SK-N-MC (cell line): ENCODE measurements around the gene ANP32A.

Source experiments
- DNase-seq: peaks from one replicate; pipeline ENCODE4 v3.0.0-alpha.2; 2011; ENCODE audit warnings: low read depth, low spot score
- H3K27ac ChIP-seq: fragments of 200-600 bp; sonication (generic); 2 replicates; pipeline ENCODE4 v1.5.1; 2016; ENCODE audit warnings: mixed run types
- H3K36me3 ChIP-seq: fragments of 200-600 bp; sonication (generic); 2 replicates; pipeline ENCODE4 v1.6.1; 2017; ENCODE audit warnings: antibody characterized with exemption, low read length, mixed read lengths; ENCODE audit not compliant: insufficient read depth
- H3K4me3 ChIP-seq: fragments of 200-600 bp; sonication (generic); 2 replicates; pipeline ENCODE4 v1.5.1; 2016
- H3K9ac ChIP-seq: fragments of 200-600 bp; sonication (generic); 2 replicates; pipeline ENCODE4 v1.8.0; 2017; ENCODE audit warnings: mixed run types, mixed read lengths; ENCODE audit not compliant: insufficient read length
- H3K9me3 ChIP-seq: fragments of 200-600 bp; sonication (generic); 2 replicates; pipeline ENCODE4 v1.6.1; 2017; ENCODE audit warnings: low read depth, mild to moderate bottlenecking, antibody characterized with exemption, low read length, moderate library complexity, mixed read lengths
- EZH2 ChIP-seq: fragments of 200-600 bp; sonication (generic); IDR thresholded peaks from one replicate; pipeline ENCODE4 v1.6.1; 2017; ENCODE audit warnings: antibody characterized with exemption
- FOXP2 ChIP-seq: optimal IDR thresholded peaks from 2 replicates; pipeline ENCODE3; 2011; ENCODE audit warnings: mild to moderate bottlenecking, moderate library complexity; ENCODE audit not compliant: insufficient read depth; ENCODE audit errors: extremely low read length, control extremely low read depth
- POLR2AphosphoS5 ChIP-seq: IDR thresholded peaks from 2 replicates; pipeline ENCODE4 v1.6.1; 2012; ENCODE audit warnings: mild to moderate bottlenecking, low read depth, low read length, borderline replicate concordance

The ANP32A gene

DNA sequence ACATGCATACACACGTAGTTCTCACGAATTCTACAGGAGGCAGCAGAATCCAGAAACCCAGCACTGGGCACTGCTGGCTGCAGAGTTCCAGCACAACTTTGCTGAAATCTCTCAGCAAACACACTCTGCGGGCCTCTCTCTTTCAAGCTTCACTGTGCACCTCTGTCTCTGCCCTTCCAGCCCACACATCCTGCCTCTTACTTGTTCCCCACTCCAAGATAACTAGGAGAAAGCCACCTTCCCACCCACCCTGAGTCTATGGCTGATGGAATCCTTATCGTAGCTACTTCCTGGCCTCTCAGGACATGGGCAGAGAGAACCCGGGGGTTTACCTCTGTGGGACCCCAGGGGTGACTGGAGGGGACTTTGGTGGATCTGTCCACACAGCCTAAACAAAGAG is 11.9 kb downstream of the ANP32A start:
- no peak for DNase-seq
- no peak for TF ChIP-seq FOXP2
- H3K27ac ChIP-seq, result no peak overlapping the region
- H3K9me3 ChIP-seq, result no peaks in the 10 kb centered on the region
- no peak overlapping the region for H3K4me3 ChIP-seq
- no peak overlapping the region for H3K9ac ChIP-seq
- peaks cover 59% of the 10 kb centered on the region for H3K36me3 ChIP-seq

DNA sequence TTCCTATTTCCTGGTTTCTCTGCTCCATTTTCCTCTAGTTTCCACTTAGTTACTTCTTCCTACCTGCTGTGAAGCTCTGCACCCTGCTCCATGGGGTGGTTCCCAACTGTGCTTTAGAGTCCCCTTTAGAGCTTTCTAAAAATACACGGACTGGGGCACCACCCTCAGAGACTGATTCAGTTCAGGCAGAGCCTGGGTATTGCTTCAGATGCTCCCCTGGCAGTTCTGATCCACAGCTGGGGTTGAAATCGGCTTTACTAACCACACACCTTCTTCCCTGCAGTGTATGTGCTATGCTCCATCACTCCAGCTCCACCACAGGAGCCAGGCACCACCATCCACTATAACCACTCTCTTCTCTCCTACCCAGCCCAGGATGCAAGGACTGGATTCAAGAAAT is 12.6 kb downstream of the ANP32A start:
- Histone ChIP-seq H3K36me3 (peaks cover 61% of the 10 kb centered on the region), H3K27ac (no peak overlapping the region), H3K9ac (no peak overlapping the region), H3K9me3 (no peaks in the 10 kb centered on the region), H3K4me3 (no peak overlapping the region)
- TF ChIP-seq EZH2 (no peak), FOXP2 (no peak), POLR2AphosphoS5 (no peak)
- DNase-seq, result no peak

DNA sequence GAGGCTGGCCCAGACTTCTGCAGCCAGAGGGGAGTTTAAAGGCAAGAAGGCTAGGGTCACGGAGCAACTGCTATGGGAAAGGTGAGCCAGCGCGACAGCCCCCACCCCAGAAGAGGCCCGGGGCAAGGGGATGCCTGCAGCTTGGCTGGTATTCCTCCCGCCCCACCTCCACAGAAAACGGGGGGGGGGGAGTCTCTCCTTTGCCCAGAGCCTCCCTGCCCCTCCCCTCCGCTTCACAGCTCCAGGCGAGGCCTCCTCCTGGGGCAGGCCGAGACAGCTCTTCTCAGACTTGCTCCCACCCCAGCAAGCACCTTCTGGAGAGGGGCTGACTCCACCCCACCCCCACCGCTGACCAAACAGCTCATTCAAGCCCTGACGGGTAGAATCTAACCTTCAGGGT is 13.4 kb downstream of the ANP32A start:
- Histone ChIP-seq H3K9me3 (no peaks in the 10 kb centered on the region), H3K27ac (no peak overlapping the region), H3K36me3 (peaks cover 56% of the 10 kb centered on the region), H3K9ac (no peak overlapping the region), H3K4me3 (no peak overlapping the region)
- no peak for TF ChIP-seq POLR2AphosphoS5
- no peak for TF ChIP-seq FOXP2
- TF ChIP-seq EZH2, result no peak
- DNase-seq, result no peak

DNA sequence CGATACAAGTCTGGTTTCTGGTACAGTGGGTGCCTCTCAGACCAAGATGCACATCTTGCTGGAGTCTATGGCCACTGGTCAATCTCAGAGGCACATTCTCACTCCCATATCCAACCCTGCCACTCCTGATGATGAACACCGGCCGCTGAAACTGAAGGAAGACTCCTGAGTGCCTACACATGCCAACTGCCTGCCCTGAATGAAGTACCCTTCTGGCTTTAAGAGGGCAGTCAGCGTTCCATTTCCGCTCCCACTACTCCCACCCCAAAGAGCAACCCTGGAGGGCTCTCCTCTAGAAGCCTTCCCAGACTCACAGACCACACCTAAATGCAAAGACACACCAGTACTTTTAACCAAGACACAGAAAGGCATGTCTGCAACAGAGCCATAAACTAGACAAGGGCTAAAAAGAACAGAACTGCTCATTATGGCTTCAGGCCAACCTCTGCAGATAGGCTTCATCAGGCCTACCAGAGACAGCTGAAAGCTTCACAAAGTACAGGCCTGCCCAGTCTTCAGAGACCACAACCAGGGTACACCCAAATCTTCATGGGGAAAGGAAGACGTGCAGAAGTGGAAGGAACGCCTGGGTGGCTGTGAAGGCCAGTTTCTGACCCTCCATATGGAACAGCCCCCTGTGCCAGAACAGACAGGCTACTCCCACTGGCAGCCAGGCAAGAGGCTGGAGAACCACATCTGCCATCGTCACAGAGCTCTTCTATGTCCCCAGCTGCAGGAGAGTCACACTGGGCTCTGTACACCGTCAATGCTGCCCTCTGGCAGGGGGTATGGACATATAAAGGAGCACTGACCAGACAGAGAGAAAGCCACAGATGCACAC is 14.3 kb downstream of the ANP32A start:
- DNase-seq, result no peak
- Histone ChIP-seq H3K9me3 (no peaks in the 10 kb centered on the region), H3K27ac (no peak overlapping the region), H3K9ac (no peak overlapping the region), H3K36me3 (peaks cover 56% of the 10 kb centered on the region), H3K4me3 (no peak overlapping the region)
- TF ChIP-seq EZH2 (no peak), FOXP2 (no peak), POLR2AphosphoS5 (no peak)

DNA sequence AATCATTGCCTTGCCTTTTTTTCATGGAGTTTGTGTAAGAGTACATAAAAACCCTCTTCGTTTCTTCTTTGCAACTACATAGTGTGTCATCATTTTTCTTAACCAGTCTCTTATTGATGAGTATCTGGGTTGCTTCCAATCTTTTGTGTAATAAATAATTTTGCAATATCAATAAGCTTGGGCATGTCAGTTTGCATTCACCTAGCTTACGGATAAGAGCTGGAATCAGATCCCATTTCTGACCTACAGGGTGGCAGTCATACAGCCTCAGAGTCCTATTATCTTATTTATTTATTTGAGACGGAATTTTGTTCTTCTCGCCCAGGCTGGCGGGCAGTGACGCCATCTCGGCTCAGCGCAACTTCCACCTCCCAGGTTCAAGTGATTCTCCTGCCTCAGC is 18.3 kb downstream of the ANP32A start:
- Histone ChIP-seq H3K9ac (no peak overlapping the region), H3K36me3 (peaks cover 33% of the 10 kb centered on the region), H3K9me3 (no peaks in the 10 kb centered on the region), H3K27ac (peak overlapping the region; percentile 46; the same call in 1 of the 2 replicates), H3K4me3 (no peak overlapping the region)
- TF ChIP-seq EZH2 (no peak), POLR2AphosphoS5 (no peak), FOXP2 (no peak)
- no peak for DNase-seq

DNA sequence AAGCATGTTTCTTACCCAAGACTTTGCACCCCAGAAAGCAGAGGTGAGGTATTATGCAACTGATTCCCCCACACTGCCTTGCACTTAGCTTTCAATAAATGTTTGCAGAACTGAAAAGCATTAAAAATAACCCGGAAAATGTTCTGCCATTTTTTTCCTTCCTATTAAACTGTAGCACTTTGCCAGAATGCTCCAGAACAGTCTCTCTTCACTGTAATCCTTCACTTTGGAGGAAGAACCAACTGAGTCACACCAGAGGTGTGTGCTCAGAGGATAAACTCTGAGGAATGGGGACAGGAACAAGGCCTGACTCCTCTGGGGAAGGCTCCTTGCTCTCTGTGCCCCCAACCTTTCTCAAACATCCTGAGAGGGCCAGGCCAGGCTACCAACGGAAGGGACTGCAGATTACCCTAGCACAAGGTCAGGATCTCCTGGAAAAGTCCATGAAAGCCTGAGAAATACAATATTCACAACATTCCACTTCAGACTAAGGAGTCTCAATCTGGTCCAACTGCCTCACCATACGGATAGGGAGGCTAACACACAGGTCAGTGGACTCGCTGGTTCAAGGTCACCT is 19.0 kb downstream of the ANP32A start:
- Histone ChIP-seq H3K9ac (no peak overlapping the region), H3K9me3 (no peaks in the 10 kb centered on the region), H3K27ac (peak overlapping the region; percentile 46; the same call in 1 of the 2 replicates), H3K4me3 (no peak overlapping the region), H3K36me3 (peaks cover 35% of the 10 kb centered on the region)
- DNase-seq, result no peak
- 0 out of 2 replicates have a peak, but pooled peaks have one; percentile 18 for TF ChIP-seq POLR2AphosphoS5
- TF ChIP-seq FOXP2, result no peak
- TF ChIP-seq EZH2, result no peak

DNA sequence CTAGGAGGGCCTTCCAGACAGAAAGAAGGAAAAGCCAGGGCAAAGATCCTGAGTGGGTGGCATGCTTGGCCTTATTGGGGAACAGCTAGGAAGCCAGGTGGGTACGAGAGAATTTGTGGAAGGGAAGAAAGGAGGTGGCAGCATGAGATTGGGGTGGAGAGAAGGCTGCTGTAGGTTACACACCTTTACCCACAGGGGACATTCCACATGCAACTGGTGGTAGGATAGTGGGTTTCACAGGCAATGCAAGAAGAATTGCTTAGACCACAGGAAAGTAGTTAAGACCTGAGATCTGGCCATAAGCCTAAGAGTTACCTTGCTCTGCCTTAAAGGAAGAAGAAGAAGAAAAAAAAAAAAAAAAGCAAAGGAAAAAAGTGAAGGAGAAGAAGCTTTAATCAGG is 19.8 kb downstream of the ANP32A start:
- H3K9me3 ChIP-seq, result no peaks in the 10 kb centered on the region
- no peak overlapping the region for H3K27ac ChIP-seq
- no peak overlapping the region for H3K9ac ChIP-seq
- no peak for DNase-seq
- no peak overlapping the region for H3K4me3 ChIP-seq
- peaks cover 34% of the 10 kb centered on the region for H3K36me3 ChIP-seq
- TF ChIP-seq FOXP2, result no peak
- TF ChIP-seq POLR2AphosphoS5, result no peak
- no peak for TF ChIP-seq EZH2

DNA sequence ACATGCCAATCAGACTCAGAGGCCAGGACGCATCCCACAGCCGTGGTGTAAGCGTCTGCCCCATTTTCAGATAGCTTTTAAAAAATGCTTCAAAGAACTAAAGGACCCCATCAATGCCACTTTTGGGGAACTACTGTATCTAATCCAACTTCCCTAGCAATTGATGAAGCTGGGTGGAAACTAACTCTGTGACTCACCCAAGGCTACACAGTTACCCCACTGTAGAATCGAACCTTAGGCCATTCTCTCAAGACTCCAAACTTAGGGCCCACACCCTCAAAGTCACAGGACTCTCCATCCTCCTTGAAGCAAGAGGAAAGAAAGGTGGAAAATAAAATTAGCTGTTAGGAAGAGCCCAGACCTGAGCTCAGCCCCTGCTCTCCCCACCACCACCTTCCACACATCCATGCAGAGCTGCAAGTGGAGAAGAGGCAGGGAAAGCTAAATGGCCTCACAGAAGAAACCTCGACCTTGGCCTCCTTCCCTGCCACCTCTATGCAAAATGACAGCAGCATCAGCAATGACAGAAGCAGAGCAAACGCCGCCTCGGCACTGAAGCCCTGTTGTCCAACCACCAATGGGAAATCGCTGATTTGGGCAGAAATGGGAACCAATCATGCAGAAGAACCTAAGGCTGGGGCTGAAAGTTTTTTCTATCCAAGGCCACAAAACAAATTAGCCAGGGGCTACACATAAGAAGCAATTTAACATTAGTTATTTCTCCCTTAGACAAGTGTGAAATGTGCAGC is 22.2 kb downstream of the ANP32A start:
- H3K27ac ChIP-seq, result no peak overlapping the region

More for the DNA sequence above, 22.2 kb downstream of the ANP32A start:
- no peak overlapping the region for H3K4me3 ChIP-seq
- no peaks in the 10 kb centered on the region for H3K9me3 ChIP-seq
- no peak overlapping the region for H3K9ac ChIP-seq
- no peak for TF ChIP-seq FOXP2
- no peak for TF ChIP-seq EZH2
- no peak for TF ChIP-seq POLR2AphosphoS5
- H3K36me3 ChIP-seq, result peaks cover 39% of the 10 kb centered on the region
- no peak for DNase-seq
